GM19035 (cell line): Measurements from ENCODE around the gene SAP30L.

Source experiments
- ATAC-seq: cut with Tn5 transposase; IDR thresholded peaks from one replicate; pipeline ENCODE4 v1.9.1; 2021; ENCODE audit not compliant: unreplicated experiment

SAP30L gene

DNA sequence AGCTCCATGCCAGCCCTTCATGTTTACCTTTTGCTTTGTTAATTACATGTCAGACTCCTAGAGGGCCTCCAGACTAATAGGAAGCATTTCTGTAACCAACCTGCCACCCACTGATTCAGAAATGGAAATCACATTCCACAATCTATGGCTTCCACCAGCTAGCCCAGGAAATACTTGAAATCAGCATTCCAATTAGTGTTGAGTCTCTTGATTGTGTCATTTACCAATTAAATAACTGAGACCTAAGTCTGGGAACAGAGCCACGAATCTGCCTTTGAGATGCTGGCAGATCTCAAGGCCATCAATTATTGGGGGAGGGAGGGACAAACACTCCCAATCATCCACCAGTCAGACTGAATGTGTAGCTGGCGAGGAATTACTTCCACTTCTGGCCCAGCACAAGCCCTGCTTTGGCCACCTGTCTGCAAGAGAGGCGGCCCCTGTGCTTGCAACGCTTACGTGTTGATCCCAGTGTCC, 27.4 kb upstream of the SAP30L start:
- no peak for ATAC-seq

DNA sequence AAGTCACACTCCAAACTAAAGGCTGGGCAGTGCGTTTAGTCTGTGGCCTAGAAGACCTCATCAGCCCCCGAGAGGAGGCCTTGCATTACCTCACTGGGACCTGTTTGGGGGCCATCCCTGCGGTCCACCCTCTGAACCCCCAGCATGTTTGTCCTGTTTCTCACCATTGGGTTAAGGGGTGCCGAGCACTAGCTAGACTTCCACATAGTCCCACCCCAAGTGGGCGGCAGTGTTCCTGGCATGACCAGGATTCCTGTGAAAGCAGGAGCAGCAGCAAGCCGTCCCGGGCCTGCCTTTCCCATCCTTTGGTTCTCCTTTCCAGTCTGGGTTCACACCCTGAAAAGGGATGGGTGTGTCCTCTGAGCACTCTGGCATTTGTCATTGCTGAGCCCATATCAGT, 26.6 kb upstream of the SAP30L start:
- no peak for ATAC-seq

DNA sequence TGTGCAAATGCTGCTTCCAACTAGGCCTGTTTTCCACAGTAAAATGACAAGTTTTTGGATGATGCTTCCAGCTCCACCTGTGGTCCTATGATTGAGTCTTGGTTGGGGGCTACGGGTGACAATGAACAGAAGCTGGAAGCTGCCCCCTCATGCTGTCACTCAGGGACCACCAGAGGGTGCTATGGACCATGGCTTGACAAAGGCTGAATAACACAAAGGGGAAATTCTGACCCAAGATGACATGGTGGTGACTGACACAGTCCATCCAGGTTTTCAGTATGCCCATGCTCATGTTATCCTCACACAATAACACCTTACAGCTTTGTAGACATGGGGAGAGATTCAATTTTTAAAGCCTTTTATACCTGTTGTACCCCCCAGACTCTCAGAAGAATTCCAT, 23.9 kb upstream of the SAP30L start:
- no peak for ATAC-seq

DNA sequence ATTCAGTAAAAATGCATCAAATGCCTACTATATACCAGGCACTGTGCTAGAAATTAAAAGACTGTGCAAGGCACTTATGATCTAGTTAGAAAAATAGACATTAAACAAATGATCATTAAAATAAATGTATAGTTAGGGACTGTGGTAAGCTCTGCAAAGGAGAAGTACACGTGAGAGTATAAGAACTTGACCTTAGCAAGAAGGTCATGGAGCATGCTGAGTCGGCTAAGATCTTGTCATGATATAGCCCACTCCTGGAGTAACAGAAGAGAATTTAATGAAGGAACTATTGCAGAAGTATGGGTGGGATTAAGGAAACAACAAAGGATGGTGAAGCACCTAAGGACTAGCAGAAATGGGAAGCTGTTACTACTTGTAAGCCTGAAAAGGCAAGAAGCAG, 23.5 kb upstream of the SAP30L start:
- ATAC-seq = no peak

DNA sequence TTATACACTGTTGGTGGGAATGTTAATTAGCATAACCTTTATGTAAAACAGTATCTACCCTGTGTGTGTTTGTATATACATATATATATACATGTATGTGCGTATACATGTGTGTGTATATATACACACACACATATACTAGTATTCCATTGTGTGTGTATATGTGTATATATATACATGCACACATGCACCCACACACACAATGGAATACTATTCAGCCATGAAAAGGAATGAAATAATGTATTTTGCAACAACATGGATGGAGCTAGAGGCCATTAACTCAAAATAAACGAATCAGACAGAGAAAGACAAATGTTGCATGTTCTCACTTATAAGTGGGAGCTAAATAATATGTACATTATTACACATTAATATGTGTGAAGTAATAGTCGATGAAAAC, 17.6 kb upstream of the SAP30L start:
- no peak for ATAC-seq

DNA sequence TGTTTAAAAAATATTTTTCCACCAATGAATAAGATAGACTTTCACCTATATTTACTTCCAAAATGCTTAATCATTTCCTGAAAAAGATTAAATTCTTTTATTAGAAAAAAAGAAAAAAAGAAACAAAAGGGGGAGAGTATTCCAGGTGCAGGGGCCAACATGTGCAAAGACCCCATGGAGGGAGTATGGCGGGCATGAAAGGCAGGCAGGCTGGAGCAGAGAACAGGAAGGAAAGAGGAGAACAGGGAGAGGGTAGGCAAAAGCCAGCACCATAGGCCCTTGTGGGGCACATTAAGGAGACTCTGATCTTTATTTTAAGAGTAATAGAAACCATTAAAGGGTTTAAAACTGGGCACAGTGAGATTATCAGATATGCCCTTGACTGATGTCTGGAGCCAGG, 16.5 kb upstream of the SAP30L start:
- ATAC-seq = no peak

DNA sequence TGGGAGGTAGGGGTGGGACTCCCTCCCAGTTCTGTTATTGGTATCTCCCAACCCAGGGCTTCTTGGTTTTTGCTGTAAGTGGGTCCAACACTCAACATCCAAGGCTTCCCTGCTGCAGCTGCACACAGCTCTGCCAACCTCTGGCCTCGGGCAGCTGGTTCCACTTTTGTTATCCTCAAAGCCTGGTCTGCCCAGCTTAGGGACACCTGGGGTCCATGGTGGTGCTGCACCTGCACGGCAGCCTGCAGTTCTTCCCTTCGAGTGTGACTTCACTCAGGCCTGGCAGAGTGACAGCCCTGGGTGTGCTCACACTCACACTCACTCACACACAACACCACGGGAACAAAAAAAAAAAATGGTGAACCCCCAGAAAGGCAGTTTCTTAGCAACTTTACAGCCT, 15.3 kb upstream of the SAP30L start:
- no peak for ATAC-seq

DNA sequence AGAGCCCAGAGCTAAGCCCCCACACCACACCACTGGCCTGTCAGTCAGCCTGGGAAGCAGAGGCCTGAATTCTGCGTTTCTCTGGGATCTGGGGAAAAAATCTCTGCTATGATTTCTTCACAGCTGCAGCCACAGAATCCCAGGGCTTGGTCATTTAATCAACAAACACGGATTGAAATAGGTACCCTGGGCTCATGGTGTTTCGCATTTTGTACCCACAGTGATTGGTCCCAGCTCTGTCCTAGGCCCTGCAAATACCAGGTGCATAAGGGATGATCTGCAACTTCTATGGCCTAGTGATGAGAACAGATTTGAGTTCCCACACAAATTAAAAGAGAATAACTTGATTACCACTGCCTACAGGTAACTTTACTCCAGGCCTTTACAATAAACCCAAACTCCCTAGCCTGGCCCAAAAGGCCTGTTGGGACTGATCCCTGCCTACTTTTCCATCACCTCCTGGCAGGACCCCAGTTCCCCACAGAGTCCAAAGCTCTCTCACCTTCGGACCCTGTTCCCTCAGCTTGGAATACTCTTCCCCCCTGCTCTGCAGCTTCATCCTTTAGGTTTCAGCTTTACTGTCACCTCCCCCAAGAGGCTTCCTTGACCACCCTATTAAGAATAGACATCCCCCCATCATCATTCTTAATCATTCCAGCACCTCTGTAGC, 14.7 kb upstream of the SAP30L start:
- no peak for ATAC-seq

DNA sequence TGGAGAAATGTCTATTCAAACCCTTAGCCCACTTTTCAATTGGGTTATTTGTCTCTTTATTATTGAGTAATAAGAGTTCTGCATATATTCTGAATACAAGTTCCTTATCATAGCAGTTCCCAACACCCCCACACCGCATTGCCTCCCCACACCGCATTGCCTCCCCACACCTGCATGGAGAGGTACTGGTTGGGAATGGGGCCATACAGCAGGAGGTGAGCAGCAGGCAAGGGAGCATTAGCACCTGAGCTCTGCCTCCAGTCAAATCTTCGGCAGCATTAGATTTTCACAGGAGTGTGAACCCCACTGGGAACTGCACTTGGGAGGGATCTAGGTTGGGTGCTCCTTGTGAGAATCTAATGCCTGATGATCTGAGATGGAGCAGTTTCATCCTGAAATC, 10.6 kb upstream of the SAP30L start:
- ATAC-seq = no peak

DNA sequence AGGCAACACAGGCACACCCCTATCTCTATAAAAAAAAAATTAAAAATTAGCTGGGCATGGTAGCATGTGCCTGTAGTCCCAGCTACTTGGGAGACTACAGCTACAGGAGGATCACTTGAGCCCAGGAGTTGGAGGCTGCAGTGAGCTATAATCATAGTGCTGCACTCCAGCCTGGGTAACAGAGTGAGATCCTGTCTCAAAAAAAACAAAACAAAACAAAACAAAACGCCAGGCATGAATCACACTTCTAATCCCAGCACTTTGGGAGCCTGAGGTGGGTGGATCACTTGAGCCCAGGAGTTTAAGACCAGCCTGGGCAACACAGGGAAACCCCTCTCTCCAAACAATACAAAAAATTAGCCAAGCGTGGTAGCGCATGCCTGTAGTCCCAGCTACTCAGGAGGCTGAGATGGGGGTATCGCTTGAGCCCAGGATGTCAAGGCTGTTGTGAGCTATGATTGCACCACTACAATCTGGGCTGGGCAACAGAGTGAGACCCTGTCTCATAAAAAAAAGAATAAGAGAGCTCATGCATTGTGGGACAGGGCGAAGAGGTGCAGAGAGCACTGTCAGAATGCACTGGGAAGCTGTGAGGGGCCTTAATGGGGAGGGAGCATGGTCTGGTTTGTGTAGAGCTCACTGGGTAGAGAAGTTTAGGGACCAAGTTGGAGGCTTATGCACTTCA, 8.4 kb upstream of the SAP30L start:
- no peak for ATAC-seq

DNA sequence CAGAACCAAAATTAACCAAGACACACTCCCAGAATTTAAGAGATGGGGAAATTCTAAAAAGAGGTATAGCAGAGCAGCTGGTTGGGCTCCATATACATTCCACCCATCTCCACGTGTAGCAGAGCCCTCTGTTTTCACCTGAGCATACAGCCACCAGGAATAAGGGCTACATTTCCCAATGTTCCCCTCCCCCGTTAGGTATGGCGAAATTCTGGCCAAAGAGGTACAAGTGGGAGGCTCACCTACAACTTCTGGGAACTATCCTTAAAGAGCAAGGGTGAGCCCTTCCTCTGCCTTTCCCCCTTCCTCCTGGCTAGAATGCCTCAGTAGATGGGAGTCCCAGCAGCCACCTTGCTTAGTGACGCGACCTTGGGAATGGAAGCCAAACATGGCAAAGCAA, 5.3 kb upstream of the SAP30L start:
- ATAC-seq = no peak

DNA sequence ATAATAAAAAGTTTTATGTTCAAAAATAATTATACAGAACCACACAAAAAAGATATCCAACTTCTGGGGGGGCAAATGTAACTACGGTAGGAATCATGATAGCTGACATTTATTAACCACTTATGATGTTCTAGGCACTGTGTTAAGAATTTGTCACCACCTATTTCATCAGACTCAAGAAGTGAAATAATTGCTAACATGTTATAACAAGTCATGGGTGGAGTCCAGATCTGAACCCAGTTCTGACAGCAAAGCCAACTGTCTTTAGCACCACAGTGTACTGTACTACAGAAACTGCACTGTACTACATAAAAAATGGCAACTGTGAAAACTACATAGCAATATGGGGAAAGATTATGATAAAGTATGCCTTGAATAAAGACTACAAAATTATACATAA, 3.0 kb upstream of the SAP30L start:
- no peak for ATAC-seq

DNA sequence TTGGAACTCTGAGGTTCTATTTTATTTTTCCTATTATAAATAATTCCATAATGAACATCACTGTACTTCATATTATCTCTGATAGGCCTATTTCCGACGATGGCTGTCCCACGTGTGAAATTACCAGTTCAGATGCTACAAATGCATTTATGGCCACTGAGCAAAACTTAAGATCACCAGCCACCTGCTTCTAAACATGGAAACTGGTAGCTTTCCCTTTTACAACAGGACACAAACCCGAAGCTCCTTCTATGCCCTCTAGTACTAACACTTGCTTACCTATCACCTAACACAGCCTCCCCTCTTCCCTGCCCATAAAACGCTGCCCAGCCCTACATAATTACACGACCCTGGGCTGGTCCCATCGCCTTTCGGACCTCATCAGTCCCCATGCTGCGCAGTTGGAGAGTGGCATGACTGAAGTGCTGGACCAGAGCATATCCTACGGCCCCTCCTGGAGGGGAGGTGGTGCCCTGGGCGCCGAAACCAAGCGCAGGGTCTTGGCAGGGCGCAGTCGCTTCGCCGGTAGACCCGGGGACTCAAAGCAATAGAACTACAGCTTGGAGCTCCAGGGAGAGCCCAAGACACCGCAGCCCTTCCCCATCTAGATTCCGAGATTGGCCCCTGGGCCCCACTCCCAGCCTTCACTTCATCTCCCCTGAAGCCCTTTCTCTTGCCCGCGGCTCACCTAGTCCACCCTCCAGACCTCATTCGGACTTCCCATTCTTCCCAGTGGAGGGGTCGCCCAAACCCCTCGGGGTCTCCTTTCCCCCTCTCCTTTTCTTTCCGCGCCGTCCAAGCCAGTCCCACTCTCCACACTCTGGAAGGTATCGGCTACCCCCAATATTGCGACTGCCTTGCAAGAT, 1.0 kb upstream of the SAP30L start:
- no peak for ATAC-seq

DNA sequence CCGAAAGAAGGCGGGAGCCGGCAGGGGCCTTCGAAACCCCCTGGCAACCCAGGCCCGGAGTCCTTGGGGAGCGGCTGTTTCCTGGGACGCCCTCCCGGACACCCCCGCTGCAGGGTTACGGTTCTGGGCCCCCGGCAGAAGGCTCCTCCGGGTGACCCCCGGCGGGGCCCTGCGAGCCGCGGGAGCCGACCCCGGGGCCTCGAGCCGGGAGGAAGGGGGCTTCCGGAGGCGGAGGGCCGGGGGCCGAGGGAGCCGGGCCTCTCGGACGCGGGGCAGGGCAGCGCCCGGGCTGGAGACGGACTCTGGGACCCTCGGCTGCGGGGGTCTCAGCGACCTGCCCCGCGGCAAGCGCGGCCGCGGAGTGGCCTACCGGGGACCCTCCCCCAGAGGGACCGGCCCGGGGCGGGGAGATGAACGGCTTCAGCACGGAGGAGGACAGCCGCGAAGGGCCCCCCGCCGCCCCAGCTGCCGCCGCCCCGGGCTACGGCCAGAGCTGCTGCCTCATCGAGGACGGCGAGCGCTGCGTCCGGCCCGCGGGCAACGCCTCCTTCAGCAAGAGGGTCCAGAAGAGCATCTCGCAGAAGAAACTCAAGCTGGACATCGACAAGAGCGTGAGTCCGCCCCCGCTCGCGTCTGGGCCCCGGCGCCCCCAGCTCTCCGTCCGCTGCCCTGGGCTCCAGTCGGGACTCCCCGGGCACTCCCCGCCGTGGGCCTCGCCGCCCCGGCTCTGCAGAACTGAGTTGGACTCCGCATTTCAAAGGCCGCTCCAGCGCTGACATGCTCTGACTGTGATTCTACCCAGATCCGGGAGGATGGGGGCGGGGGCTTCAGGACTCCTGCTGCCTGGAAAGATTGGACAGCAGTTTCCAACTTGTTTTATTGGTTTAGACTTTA, 645 bp downstream of the SAP30L start:
- ATAC-seq = peak; percentile 29

DNA sequence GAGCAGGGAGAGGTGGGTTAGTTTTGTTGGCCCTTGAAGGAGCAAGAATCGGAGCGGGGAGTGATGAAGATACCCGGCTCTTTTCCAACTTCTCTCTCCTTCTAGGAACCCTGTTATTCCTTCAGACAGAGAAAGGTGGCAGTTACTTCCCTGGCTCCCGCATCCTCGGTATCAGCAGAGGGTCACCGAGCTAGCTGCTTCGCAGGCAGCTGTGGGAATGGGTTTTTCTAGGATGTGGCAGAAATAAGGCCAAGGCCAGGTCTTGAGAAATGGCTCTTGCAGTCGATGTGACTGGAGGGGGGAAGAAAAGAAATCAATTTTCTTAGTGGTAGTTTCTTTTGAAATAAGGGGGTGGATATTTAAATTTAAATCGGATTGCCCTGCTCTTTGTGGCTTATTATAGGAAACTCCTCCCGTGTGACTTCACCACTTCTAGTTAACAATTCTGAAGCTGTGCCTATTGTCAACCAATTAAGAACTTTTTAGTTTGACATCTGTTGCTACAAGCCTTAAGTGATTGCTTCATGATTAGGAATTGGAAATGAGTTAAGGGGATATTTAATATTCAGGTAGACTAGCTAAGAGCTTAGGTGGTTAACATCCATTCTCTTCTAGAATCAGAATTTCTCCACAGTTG, 1.4 kb downstream of the SAP30L start:
- ATAC-seq = no peak

DNA sequence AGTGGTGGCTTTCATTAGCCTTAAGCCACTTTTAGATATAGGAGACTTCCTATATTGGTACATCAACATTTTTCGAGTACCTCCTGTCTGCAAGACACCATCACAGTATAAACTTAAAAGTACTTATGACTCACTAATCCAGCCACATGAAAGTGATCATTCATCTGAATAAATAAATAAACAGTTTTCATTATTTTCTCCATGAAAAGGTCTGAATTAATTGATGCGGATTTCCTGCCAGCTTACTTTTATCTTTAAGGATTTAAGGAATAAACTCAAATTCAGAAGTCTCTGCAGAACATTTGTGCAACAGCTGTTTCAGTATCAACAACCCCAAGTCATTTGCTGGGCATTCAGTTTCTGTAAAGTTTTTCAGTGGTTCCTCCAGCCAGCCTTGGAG, 4.0 kb downstream of the SAP30L start:
- ATAC-seq = no peak

DNA sequence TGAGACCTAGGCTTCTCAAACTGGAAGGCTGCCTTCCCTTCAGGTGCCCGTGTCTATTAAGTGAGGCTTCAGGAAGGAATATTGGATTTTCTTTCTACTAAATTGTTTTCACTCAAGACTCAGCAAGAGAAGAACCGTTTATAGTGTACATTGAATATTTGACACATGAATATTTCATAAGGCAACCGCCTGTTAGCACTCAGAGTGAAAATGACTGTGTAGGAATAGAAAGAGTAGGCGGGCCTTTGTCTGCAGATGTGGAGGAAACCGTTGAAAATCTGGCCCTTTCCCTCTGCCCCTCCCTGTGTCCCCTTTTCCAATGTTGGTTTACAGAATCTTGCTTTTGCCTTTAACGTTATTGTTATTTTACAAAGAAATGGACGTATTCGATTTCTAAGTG, 6.2 kb downstream of the SAP30L start:
- ATAC-seq = no peak

DNA sequence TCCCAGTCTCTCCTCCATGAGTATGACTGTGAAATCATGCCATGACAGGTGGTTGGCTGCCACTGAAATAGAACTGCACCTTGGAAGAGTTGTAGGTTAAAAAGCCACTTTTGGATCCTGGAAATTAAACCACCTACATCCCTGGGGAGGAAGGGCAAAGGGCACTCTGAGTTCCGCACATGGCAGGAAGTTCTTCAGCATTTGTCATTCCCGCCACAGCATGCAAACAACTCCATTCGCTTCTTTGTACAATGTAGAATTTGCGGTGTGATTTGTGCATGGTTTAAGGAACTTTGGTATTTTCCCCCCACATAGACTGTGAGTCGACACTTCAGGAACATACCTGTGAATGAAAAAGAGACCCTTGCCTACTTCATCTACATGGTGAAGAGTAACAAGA, 9.8 kb downstream of the SAP30L start:
- ATAC-seq = no peak

DNA sequence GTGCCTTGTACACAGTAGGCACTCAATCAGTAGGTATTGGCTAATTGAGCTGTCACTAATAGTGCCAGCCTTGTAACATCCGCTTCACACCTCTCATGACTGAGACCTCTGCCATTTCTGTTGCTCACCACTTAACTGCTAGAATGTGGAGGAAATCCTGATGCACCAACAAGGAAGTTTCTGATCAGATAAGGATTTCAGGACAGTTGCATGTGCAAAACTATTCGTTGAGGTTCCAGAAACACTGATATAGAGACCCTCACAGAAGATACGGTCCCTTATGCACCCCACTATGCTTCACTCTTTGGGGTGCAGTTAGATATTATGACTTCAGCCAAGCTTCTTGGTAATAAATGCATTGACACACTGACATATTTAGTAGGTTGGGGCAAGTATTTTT, 10.7 kb downstream of the SAP30L start:
- ATAC-seq = no peak

DNA sequence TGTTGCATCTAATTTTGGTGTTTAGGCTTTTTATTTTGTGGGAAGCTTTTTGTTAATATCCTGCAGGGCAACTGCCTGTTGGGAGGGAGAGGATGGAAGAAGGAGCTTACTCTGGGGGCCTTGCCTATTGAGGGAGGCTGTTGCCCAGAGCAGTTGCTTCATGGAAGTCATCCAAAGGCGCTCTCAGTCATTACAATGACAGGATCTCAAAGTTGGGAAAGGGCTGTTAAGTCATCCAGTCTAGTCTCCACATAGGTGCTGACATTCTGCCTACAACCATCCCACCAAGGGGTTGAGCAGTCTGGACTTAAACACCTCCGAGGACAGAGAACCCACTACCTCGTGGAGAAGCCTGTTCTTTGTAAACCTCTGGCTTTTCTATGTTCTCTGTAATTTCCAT, 13.2 kb downstream of the SAP30L start:
- ATAC-seq = no peak

DNA sequence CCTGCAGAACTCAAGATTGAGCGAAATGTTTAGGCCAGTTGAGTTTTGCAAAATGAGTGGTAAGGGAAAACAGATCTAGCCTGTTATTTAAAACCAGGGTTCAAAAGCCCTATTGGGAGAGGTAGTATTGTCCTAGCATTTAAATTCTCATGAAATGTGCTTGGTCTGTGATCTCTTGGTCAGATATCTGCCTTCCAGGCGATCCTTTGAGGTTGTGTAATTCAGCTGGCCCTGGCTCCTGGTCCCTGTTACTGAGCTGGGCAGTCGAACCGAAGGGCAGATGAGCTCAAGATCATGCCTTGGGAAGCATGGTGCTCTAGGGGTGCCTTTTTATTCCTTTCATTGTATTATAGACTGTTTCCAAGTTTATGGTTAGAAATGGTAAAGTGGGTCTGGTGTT, 14.4 kb downstream of the SAP30L start:
- no peak for ATAC-seq
